Measurements from ENCODE around the gene PMPCB.
A peak's percentile ranks its signal among the peaks of the same experiment; 100 is the strongest.
"Not testable (repeated sequence)": the region's sequence is repeated elsewhere in the genome, so short reads cannot be mapped to it uniquely, and the experiment has no call there.

The PMPCB gene, protein sequence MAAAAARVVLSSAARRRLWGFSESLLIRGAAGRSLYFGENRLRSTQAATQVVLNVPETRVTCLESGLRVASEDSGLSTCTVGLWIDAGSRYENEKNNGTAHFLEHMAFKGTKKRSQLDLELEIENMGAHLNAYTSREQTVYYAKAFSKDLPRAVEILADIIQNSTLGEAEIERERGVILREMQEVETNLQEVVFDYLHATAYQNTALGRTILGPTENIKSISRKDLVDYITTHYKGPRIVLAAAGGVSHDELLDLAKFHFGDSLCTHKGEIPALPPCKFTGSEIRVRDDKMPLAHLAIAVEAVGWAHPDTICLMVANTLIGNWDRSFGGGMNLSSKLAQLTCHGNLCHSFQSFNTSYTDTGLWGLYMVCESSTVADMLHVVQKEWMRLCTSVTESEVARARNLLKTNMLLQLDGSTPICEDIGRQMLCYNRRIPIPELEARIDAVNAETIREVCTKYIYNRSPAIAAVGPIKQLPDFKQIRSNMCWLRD

DNA sequence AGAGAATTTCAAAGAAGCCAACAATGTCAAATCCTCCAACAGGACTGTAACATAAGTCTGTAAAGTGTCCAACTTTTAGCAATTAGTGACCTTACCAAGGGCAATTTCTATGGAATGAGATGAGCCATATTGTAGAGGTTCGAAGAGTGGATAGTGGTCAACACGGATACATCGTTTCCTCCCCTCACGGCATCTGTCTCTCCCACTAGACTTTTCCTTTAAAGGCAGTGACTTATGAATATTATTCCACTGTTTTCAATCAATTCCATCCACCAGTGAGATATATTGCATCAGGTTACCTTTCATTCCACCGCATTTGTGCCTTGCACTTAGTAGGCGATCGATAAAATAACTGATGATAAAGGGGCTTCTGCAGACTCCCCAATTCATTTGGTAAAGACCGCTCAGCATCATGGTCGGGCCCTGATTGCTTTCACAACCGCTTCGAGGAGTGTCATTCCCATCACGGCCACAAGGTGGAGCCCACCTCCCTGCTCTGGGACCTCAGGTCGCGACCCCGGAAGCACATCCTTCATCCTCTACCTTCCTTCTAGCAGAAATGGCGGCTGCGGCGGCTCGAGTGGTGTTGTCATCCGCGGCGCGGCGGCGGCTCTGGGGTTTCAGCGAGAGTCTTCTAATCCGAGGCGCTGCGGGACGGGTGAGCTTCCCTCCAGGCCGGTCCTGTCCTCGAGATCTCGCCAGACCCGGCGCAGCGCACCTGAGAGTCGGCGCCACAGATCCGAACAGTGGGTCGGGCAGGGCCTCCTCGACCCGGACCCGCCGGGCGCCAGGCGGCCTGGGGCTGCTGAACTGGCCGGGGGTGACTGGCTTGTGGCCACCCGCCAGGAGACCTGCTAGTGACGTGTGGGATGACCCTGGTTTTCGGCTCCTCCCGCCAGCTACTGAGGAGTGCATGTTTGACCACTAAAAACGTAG, at the start of gene PMPCB:
Gene PMPCB, plus strand, starts transcription at position 535 of the 936 bp plus-strand sequence. Its CDS starts 25 bp downstream, at position 560.
- peak; percentile 13 to 67 for DNase-seq

DNA sequence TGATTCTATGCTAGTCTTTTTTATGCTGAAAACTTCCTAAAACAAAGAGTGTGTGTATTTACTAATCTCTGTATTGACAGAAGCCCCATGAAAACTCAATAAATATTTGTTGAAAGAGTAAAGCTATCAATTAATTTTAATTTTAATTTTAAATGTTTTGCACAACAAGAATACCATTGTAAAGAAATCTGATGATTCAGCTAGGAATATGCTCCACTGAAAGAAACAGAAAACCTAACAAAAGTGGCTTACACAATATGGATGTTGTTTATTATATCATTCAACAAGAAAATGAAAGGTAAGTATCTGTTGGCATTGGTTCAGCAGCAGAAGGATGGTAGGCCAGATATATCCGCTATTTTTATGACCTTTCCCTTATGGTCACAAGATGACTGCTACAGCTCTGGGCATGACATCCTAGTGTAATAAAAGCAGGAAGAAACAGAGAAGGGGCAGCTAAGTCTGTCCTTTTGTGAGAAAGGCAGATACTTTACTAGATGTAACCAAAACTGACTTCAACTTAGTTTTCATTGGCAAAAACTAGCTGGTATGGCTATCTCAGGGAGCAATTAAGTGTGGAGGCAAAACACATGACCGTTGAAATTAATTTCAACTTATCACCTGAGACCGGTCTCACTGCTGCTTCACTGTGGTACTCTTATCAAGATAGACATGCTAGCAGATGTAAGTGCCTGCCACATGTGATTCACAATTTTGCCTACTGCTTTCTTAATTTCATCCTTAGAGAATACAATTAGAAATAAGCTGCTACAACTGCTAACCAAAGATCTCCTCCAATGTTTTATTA, 43.3 kb upstream of the PMPCB start:
- DNase-seq: not testable (repeated sequence)

DNA sequence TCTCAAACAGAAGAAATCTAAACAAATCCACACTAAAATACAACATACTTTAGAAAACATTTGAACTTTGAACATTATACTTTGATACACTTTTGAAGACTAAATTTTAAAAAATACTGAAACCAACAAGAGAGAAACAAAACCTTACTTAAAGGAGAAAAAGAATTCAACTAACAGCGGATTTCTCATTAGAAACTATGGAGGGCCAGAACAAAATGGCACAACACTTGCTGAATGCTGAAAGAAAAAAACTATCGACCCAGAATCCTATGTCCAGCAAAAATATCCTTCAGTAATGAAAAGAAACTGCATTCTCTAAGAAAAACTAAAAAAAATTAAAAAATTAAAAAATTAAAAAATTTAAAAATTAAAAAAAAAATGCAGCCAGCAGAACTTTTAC, 33.2 kb upstream of the PMPCB start:
- DNase-seq: not testable (repeated sequence)

DNA sequence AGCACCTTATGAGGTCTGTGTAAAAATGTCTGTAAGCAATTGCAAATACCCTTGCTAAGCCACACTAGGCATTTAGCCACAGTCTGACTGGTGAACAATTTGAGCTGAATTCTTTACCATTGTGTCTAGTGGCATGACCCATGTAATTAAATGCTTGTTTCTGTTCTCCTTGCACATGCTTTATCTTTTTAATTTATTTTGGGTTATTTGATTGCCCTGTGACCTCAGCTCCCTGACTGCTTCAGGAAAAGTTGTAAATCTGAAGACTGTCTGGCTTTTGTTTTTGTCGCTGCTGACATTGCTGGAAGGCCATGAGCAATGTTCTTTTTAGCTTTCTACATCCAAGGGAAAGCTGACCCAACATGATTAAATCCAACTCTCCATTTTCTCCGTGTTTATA, 31.0 kb upstream of the PMPCB start:
- not testable (repeated sequence) for DNase-seq

DNA sequence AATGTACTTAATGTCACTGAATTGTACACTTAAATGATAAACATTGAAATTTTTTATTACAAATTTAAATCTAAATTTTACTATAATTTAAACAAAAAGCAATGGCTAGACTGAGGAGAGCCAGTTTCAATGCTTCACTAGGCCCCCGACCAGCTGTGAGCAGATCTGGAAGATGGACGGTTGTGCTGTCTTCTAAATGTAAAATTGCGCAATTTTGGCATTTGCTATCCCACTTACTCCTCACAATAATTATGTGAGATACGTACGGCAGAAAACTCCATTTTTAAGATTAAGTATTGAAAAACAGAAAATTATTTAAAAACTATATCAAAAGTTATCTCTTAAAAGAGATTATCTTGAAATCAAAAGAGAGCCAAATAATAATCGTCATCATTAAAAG, 23.9 kb upstream of the PMPCB start:
- not testable (repeated sequence) for DNase-seq

DNA sequence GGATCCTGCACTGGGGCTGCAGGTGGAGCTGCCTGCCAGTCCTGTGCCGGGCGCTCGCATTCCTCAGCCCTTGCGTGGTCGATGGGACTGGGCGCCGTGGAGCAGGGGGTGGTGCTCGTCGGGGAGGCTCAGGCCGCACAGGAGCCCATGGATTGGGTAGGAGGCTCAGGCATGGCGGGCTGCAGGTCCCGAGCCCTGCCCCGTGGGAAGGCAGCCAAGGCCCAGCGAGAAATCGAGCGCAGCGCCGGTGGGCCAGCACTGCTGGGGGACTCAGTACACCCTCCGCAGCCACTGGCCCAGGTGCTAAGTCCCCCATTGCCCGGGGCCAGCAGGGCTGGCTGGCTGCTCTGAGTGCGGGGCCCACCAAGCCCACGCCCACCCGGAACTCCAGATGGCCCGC, 22.4 kb upstream of the PMPCB start:
- DNase-seq: not testable (repeated sequence)

DNA sequence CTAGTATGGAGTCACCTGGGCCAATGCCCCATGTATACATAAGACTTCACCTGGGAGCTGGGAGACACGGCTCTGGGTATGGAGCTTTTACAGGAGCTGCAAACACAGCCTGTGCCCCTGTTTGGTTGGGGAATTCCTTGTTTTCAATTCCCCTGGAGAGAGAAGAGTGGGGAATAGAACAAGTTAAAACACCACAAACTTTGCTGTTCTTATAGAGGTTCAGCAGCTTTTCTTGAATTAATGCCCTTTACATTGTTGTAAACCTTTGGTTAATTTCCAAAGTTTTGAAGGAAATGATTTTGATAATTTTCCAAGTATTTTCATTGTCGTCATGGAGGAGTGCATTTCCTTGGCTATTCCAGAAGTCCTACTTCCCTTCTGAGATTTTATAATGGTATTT, 19.0 kb upstream of the PMPCB start:
- not testable (repeated sequence) for DNase-seq

DNA sequence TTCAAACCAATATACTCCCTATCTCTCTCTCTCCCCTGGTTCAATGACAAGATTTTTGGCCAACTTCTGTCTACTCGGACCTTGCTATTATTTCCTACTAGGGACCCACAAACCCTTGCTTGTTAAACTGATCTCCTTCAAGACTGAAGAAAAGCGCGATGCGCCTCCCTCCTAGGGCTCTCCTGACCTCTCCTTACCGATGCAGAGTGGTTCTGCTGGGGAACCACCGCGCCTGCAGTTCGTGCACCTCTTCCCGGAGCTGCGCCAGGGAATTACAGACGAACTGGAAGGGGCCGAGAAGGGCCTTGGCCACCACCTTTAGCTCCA, 17.6 kb upstream of the PMPCB start:
- not testable (repeated sequence) for DNase-seq

DNA sequence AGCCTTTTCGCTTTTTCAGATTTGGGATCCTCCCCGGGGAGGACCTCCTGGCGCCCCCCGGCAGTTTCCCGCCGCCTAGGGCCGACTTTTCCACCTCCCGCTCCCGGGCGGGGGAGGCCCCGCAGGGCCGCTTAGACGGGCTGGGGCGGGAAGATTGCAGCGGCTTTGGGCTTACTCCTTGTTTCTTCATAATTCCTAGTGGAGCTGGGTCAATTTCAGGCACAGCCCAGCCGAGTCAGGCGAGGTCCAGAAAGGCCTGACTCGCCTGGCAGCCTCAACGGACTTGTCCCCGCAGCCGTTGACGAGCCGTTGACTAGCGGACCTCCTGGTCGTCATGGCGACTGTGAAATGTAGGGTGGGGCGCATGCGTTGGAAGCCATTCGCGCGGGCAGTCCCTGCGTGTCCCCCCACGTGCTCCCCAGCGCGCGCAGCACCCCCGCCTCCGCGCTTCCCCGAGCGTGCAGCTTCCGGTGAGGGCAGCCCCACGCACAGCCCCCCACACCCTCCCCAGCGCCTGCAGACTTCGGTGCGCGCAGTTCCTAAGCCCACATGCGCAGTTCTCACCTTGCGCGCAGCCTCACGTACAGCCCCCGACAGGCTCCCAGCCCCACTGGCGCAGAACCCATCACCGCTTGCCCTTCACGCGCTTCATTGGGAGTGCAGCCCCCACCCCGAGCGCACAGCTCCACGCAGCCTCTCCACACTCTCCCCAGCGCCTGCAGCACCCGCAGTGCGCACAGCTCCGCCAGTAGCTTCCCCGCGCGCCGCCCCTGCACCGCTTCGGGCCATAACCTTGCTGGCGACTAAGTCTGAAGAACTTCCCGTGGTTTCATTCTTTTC, 17.1 kb upstream of the PMPCB start:
- peak; percentile 29 to 68 for DNase-seq

DNA sequence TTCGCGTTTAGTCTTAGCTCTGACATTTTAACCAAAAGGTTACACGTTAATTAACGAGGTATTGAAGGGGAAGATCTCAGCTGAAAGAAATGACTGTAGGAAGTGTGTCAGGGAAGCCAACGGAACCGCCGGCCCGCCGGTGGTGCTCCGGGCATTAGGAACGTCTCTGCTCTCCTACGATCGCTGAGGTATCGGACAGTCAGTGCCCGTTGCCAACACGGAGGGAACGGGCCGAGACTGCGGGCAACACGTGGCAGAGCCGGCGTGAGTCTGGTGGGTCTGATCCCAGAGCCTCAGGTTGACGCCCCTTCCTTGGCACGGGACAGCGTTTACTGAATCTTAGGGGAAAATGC, 16.5 kb upstream of the PMPCB start:
- DNase-seq: not testable (repeated sequence)

DNA sequence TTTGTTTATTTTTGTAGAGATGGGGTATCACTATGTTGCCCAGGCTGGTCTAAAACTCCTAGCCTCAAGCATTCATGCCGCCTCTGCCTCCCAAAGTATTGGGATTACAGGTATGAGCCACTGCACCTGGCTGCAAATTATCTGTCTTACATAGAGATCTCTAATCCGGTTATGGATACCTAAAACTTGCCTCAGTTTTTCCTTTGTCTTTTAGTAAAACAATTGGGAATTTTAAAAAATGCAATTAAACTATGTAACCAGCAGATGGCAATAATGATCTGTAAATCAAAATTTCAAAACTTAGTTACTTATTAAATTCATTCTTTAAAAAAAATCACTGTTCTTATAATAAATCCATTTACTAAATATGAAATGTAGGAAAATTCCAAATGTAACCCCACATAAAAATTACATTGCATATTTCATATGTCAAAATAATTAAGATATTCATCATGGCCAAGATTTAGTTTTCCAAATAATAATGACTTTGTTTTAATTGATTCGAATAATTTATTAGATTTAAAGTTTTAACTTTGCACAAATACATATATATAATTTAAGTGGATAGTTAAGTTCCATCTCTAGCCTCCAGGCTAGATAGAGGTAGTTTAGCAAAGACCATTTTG, 14.3 kb upstream of the PMPCB start:
- DNase-seq: not testable (repeated sequence)

DNA sequence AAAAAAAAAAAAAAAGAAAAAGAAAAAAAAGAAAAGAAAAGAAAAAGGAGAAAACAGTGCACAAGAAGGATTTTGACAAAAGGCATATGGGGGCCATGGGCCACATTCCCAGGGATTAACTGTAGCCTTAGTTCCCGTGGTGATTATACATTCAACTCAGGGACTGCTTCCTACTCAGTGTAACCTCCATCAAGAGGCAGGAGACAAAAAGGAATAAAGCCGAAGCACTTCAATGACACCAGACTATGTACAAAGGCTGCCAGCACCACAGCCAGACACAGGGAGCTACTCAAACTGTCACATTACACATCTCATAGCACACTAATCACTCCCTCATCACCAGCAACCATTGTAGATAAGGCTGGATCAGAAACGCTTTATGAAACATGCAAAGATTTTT, 5.1 kb upstream of the PMPCB start:
- DNase-seq: no peak

DNA sequence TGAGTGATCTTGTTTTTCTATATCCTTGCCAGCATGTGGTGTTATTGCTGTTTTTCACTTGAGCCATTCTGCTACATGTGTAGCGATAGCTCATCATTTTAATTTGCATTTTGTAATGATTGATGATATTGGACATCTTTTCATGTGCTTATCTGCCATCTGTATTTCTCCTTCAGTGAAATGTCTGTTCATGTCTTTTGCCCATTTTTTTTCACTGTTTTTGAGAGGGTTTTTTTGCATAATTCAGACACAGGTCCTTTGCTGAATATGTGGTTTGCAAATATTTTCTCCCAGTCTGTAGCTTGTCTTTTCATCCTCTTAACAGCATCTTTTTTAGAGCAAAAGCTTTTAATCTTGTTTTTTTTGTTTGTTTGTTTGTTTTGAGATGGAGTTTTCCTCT, 3.7 kb upstream of the PMPCB start:
- DNase-seq: no peak

DNA sequence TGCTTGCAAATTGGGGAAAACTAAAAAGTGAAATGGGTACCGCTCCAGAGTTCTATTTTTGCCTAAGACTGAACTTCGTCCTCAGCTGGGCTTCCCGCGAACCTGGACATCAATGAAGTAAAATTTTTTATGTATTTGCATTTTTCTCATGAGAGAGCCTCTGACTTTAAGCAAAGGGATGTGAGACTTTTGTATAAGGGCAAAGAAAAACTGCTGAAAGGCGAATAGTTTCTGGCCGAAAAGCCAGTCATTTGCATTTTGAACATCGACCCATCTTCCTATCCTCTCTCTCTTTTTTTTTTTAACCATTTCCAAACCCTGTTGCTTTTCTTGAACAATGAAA, 573 bp downstream of the PMPCB start:
- DNase-seq: no peak

DNA sequence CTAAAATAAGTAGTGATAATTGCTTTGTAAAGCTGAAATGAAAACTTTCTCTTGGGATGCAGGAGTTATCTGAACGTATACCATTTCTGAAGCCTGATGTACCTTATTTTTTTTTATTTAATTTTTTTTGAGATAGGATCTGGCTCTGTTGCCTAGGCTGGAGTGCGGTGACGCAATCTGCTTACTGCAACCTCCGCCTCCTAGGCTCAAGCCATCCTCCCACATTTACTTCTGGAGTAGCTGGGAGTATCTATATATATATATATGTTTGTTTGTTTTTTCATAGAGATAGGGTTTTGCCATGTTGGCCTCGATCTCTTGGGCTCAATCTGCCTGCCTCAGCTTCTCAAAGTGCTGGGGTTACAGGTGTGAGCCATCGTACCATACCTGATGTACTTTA, 2.4 kb downstream of the PMPCB start:
- DNase-seq: no peak

DNA sequence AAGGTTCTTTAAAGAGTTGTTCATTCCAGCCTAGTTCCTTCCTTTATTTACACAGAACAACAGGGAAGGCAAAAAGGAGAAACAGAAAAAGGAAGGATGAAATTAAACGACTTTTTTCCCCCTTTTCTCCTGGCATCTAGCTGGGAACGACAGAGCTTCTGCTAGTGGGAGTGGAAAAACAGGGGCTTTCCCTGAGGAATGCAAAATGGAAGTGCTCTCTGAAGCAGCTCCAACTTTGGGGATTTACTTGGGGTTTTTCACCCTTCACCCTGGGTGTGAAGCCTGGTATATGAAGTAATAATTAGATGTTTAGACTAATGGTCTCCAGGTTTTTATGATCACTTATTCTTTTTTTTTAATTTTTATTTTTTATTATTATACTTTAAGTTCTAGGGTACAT, 4.2 kb downstream of the PMPCB start:
- no peak for DNase-seq

DNA sequence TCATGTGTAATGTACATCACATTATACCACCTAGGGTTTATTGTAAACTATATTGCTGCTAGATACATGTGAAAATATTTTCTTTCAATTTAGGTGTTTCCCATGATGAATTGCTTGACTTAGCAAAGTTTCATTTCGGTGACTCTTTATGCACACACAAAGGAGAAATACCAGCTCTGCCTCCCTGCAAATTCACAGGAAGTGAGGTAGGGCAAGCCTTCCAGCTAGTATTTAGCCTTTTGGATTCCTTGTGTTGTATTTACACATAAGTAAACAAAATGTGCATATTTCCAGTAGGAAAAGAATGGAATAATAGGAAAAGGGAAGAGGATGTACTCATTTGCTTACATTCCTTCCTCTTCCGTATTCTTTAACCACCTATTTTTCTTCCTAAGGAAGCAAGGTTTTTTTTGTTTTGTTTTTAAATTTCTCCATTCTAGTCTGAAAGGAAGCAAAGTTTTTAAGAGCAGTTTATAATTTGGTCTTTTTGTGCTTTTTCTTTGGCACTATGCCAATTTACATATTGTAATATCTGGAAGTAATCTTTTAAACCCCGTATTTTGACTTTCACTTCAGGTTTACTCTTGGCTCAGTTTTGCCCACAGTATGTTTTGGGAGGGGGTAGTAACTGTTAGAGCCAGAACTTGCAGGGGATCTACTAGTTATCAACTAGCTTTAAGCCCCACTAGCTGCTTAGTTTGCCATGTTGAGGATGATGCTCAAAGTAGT, 10.4 kb downstream of the PMPCB start:
- DNase-seq: no peak

DNA sequence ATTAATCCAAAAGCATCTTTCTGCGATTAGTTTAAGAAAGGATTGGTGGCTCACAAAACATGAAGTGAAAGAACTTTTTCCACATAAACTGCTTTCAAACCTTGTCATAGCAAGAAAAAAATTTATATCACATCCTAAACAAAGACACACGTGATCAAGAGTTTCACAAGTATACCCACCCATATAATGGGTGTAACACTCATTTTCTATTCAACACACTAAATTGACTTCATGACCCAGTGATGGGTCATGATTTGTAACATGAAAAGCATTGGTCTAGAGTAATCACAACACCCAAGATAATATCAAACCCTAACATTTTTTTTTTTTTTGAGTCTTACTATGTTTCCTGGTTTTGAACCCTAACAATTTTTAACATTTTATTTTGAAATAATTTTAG, 17.6 kb downstream of the PMPCB start:
- DNase-seq: no peak

DNA sequence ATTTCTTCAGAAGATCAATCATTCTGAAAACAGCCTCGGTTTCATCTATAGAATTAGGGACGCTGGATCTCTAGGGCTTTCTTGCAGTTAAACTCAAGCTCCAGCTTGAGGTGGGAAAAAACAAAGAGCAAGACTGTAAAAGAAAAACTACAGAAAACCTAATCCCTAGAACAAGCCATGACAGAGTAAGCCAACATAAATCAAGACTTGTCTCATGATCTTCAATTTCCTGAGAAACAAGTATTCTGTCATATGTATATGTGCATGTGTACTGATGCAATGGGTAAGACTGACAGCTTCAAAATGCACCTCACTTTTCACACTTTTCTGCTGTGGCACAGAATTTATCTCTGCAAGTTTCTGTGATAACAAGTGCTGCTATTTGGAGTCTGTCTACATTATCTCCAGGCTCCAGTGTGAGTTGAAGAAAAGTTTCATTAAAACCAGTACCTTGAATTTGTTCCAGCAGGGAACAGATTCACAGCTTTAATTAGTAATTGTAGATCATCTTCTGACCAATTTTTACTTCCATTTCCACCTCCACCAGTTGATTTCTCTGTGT, 19.2 kb downstream of the PMPCB start:
- DNase-seq: no peak

DNA sequence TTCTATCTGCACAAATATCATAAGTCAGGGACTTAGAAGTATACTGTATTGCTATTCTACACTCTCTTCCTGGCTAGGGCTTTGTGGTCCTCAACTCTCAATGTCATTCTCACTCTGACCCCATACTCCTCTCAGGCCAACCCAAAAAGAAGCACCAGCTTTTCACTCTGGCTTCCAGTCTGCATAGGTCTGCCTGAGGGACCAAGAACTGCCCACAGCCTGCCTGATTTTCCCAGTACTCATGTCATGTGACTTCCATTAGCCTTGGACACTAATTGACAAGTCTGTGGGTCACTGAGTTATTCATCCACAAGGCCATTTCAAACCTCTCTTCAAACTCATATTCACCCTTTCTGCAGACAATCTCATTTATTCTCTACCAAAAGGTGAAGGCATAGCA, 19.8 kb downstream of the PMPCB start:
- no peak for DNase-seq

DNA sequence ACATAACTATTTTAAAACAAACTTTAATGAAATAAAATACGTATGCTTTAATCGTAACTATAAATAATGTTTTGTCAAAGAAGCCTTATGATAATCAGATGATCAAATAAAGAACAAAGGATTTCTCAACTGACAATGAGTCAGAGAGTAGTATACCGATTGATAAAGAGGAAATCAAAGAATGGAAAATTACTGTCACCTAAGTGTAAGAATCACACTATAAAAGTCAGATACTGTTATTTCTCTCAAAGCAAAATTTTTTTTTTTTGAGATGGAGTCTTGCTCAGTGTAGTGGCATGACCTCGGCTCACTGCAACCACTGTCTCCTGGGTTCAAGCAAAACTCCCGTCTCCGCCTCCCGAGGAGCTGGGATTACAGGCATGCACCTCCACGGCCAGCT, 28.5 kb downstream of the PMPCB start:
- DNase-seq: no peak

Data from cerebellar nuclear complex (tissue), 1 donor.